ENCODE data around the gene MYF5. TPM values are rescaled to one million over a fixed set of nuclear protein-coding genes. Genes with fewer than 3 reads are reported as not detected.
"Not testable (repeated sequence)": the region's sequence is repeated elsewhere in the genome, so short reads cannot be mapped to it uniquely, and the experiment has no call there.

Gene MYF5
- not detected in 2 replicates for total RNA-seq (2014; rRNA removed; shearing (Covaris generic))

- no peak within 1 kb of the TSS for H3K4me3 ChIP-seq
- peaks cover 1% of the 10 kb centered on the region for H3K27me3 ChIP-seq (replicated peaks)
- no peak for DNase-seq (ENCODE audit: low read depth in 1 of 2, low spot score in 2 of 2)
- no peaks in the 10 kb centered on the region for H3K36me3 ChIP-seq
- H3K27ac ChIP-seq = no peak within 1 kb of the TSS
- no peaks in the 10 kb centered on the region for H3K9me3 ChIP-seq (replicated peaks)
- H3K4me1 ChIP-seq (replicated peaks) = no peaks in the 10 kb centered on the region
Measured at GRCh38 chr12:80716696-80717469, at the start of gene MYF5. Gene MYF5, plus strand, starts transcription at chr12:80716912. Its CDS starts 152 bp downstream, at chr12:80717064.

GRCh38 chr12:80670214-80670613 is 46.5 kb upstream of the MYF5 start:
- Histone ChIP-seq H3K9me3 (replicated peaks) (no peaks in the 10 kb centered on the region), H3K36me3 (no peaks in the 10 kb centered on the region), H3K4me3 (no peak overlapping the region), H3K27ac (no peak overlapping the region), H3K4me1 (replicated peaks) (no peaks in the 10 kb centered on the region), H3K27me3 (replicated peaks) (no peaks in the 10 kb centered on the region)
- DNase-seq (ENCODE audit: low read depth in 1 of 2, low spot score in 2 of 2) = no peak

GRCh38 chr12:80676042-80676636 is 40.6 kb upstream of the MYF5 start:
- H3K36me3 ChIP-seq; H3K9me3 ChIP-seq (replicated peaks); H3K27me3 ChIP-seq (replicated peaks); H3K27ac ChIP-seq; H3K4me1 ChIP-seq (replicated peaks); DNase-seq (ENCODE audit: low read depth in 1 of 2, low spot score in 2 of 2); H3K4me3 ChIP-seq: not testable (repeated sequence)

- no peak for DNase-seq (ENCODE audit: low read depth in 1 of 2, low spot score in 2 of 2)
- H3K4me3 ChIP-seq = no peak overlapping the region
- no peaks in the 10 kb centered on the region for H3K36me3 ChIP-seq
- no peak overlapping the region for H3K27ac ChIP-seq
- peaks cover 3% of the 10 kb centered on the region; the same call in 1 of the 2 replicates for H3K27me3 ChIP-seq (replicated peaks)
- no peaks in the 10 kb centered on the region for H3K9me3 ChIP-seq (replicated peaks)
- H3K4me1 ChIP-seq (replicated peaks) = no peaks in the 10 kb centered on the region
Measured at GRCh38 chr12:80676856-80677255, 39.9 kb upstream of the MYF5 start.

GRCh38 chr12:80677994-80678393 is 38.7 kb upstream of the MYF5 start:
- no peaks in the 10 kb centered on the region for H3K4me1 ChIP-seq (replicated peaks)
- no peak overlapping the region for H3K4me3 ChIP-seq
- H3K27ac ChIP-seq = no peak overlapping the region
- no peaks in the 10 kb centered on the region for H3K36me3 ChIP-seq
- no peak for DNase-seq (ENCODE audit: low read depth in 1 of 2, low spot score in 2 of 2)
- no peaks in the 10 kb centered on the region for H3K9me3 ChIP-seq (replicated peaks)
- peaks cover 3% of the 10 kb centered on the region; the same call in 1 of the 2 replicates for H3K27me3 ChIP-seq (replicated peaks)

- H3K36me3 ChIP-seq = no peaks in the 10 kb centered on the region
- no peak overlapping the region for H3K27ac ChIP-seq
- DNase-seq (ENCODE audit: low read depth in 1 of 2, low spot score in 2 of 2) = no peak
- H3K27me3 ChIP-seq (replicated peaks) = peaks cover 3% of the 10 kb centered on the region; the same call in 1 of the 2 replicates
- H3K4me1 ChIP-seq (replicated peaks) = no peaks in the 10 kb centered on the region
- no peak overlapping the region for H3K4me3 ChIP-seq
- H3K9me3 ChIP-seq (replicated peaks) = no peaks in the 10 kb centered on the region
Measured at GRCh38 chr12:80679346-80680131, 37.2 kb upstream of the MYF5 start.

GRCh38 chr12:80681287-80681686 is 35.4 kb upstream of the MYF5 start:
- no peak overlapping the region for H3K4me3 ChIP-seq
- no peak overlapping the region for H3K27ac ChIP-seq
- H3K36me3 ChIP-seq = no peaks in the 10 kb centered on the region
- no peaks in the 10 kb centered on the region for H3K4me1 ChIP-seq (replicated peaks)
- DNase-seq (ENCODE audit: low read depth in 1 of 2, low spot score in 2 of 2) = no peak
- no peaks in the 10 kb centered on the region for H3K9me3 ChIP-seq (replicated peaks)
- H3K27me3 ChIP-seq (replicated peaks) = peaks cover 3% of the 10 kb centered on the region; the same call in 1 of the 2 replicates

GRCh38 chr12:80681786-80682185 is 34.9 kb upstream of the MYF5 start:
- H3K9me3 ChIP-seq (replicated peaks) = no peaks in the 10 kb centered on the region
- DNase-seq (ENCODE audit: low read depth in 1 of 2, low spot score in 2 of 2) = no peak
- peaks cover 2% of the 10 kb centered on the region; the same call in 1 of the 2 replicates for H3K27me3 ChIP-seq (replicated peaks)
- no peaks in the 10 kb centered on the region for H3K4me1 ChIP-seq (replicated peaks)
- H3K27ac ChIP-seq = no peak overlapping the region
- no peaks in the 10 kb centered on the region for H3K36me3 ChIP-seq
- no peak overlapping the region for H3K4me3 ChIP-seq

GRCh38 chr12:80684077-80684495 is 32.6 kb upstream of the MYF5 start:
- Histone ChIP-seq H3K27ac (no peak overlapping the region), H3K4me1 (replicated peaks) (no peaks in the 10 kb centered on the region), H3K4me3 (no peak overlapping the region)

GRCh38 chr12:80690090-80690489 is 26.6 kb upstream of the MYF5 start:
- no peaks in the 10 kb centered on the region for H3K9me3 ChIP-seq (replicated peaks)
- no peak overlapping the region for H3K4me3 ChIP-seq
- H3K4me1 ChIP-seq (replicated peaks) = no peaks in the 10 kb centered on the region
- no peaks in the 10 kb centered on the region for H3K36me3 ChIP-seq
- H3K27ac ChIP-seq = no peak overlapping the region
- no peaks in the 10 kb centered on the region for H3K27me3 ChIP-seq (replicated peaks)
- no peak for DNase-seq (ENCODE audit: low read depth in 1 of 2, low spot score in 2 of 2)

More at GRCh38 chr12:80684077-80684495, 32.6 kb upstream of the MYF5 start:
- H3K27me3 ChIP-seq (replicated peaks) = no peaks in the 10 kb centered on the region; the same call in 1 of the 2 replicates
- no peaks in the 10 kb centered on the region for H3K36me3 ChIP-seq
- no peak for DNase-seq (ENCODE audit: low read depth in 1 of 2, low spot score in 2 of 2)
- no peaks in the 10 kb centered on the region for H3K9me3 ChIP-seq (replicated peaks)

- no peaks in the 10 kb centered on the region for H3K9me3 ChIP-seq (replicated peaks)
- DNase-seq (ENCODE audit: low read depth in 1 of 2, low spot score in 2 of 2) = no peak
Measured at GRCh38 chr12:80690513-80690912, 26.2 kb upstream of the MYF5 start.

GRCh38 chr12:80692114-80692513 is 24.6 kb upstream of the MYF5 start:
- no peak for DNase-seq (ENCODE audit: low read depth in 1 of 2, low spot score in 2 of 2)
- no peaks in the 10 kb centered on the region for H3K4me1 ChIP-seq (replicated peaks)

More at GRCh38 chr12:80690513-80690912, 26.2 kb upstream of the MYF5 start:
- no peak overlapping the region for H3K4me3 ChIP-seq
- H3K36me3 ChIP-seq = no peaks in the 10 kb centered on the region
- no peaks in the 10 kb centered on the region for H3K4me1 ChIP-seq (replicated peaks)
- no peaks in the 10 kb centered on the region for H3K27me3 ChIP-seq (replicated peaks)
- H3K27ac ChIP-seq = no peak overlapping the region

GRCh38 chr12:80697270-80697887 is 19.3 kb upstream of the MYF5 start:
- Histone ChIP-seq H3K9me3 (replicated peaks) (no peaks in the 10 kb centered on the region), H3K4me3 (no peak overlapping the region), H3K27ac (no peak overlapping the region), H3K36me3 (no peaks in the 10 kb centered on the region), H3K27me3 (replicated peaks) (no peaks in the 10 kb centered on the region; the same call in 1 of the 2 replicates), H3K4me1 (replicated peaks) (no peaks in the 10 kb centered on the region; the same call in 1 of the 2 replicates)
- DNase-seq (ENCODE audit: low read depth in 1 of 2, low spot score in 2 of 2) = no peak

More at GRCh38 chr12:80692114-80692513, 24.6 kb upstream of the MYF5 start:
- Histone ChIP-seq H3K9me3 (replicated peaks) (no peaks in the 10 kb centered on the region), H3K27ac (no peak overlapping the region), H3K4me3 (no peak overlapping the region), H3K36me3 (no peaks in the 10 kb centered on the region), H3K27me3 (replicated peaks) (no peaks in the 10 kb centered on the region)
